GM18907 (cell line): ENCODE data around the gene PEX6.

ENCODE experiments used
- ATAC-seq: cut with Tn5 transposase; IDR thresholded peaks from one replicate; pipeline ENCODE4 v1.9.1; 2021; ENCODE audit warnings: mild to moderate bottlenecking, moderate library complexity; ENCODE audit not compliant: unreplicated experiment

PEX6 gene

GRCh38 chr6:42937548-42938427, 41.2 kb downstream of the PEX6 start:
- ATAC-seq, result no peak

- no peak for ATAC-seq
These were observed 42.6 kb downstream of the PEX6 start for GRCh38 chr6:42936398-42936797.

- ATAC-seq, result no peak
These were observed 43.7 kb downstream of the PEX6 start for GRCh38 chr6:42935322-42935721.

- no peak for ATAC-seq
These were observed 45.8 kb downstream of the PEX6 start for GRCh38 chr6:42933205-42933604.

- ATAC-seq, result no peak
These were observed 46.6 kb downstream of the PEX6 start for GRCh38 chr6:42932412-42932811.

GRCh38 chr6:42929821-42930360, 49.1 kb downstream of the PEX6 start:
- peak; percentile 55 for ATAC-seq

GRCh38 chr6:42928986-42929820, 49.8 kb downstream of the PEX6 start, which contains the start of gene CNPY3:
Gene CNPY3 (plus strand): TSS chr6:42929480. CDS start chr6:42929571, 91 bp downstream.
- peak; percentile 78 for ATAC-seq

- ATAC-seq, result no peak
These were observed 53.6 kb downstream of the PEX6 start for GRCh38 chr6:42925248-42925857.

GRCh38 chr6:42923666-42924065, 55.3 kb downstream of the PEX6 start:
- ATAC-seq, result no peak

GRCh38 chr6:42921801-42922200, 57.2 kb downstream of the PEX6 start:
- no peak for ATAC-seq

GRCh38 chr6:42916288-42916687, 62.7 kb downstream of the PEX6 start:
- no peak for ATAC-seq

GRCh38 chr6:42915732-42916131, 63.2 kb downstream of the PEX6 start, which contains the start of gene PTCRA:
Gene PTCRA (plus strand): TSS chr6:42916053. CDS start chr6:42916070, 17 bp downstream.
- ATAC-seq, result no peak

- no peak for ATAC-seq
These were observed 64.4 kb downstream of the PEX6 start for GRCh38 chr6:42914546-42914945.
